H1 (cell line): Measurements from ENCODE around the gene SLC15A3. TPM values are rescaled to one million over a fixed set of nuclear protein-coding genes. Genes with fewer than 3 reads are reported as not detected.

Source experiments
- CTCF ChIA-PET: fragments of 300-600 bp; sonication (Branson Sonifier 250); formaldehyde crosslinking; loops from one replicate; lab custom pipeline; 2021; ENCODE audit not compliant: partially characterized antibody; lab: Charles Lee
- POLR2A ChIA-PET: fragments of 300-600 bp; sonication (Branson Sonifier 250); formaldehyde crosslinking; loops from one replicate; lab custom pipeline; 2021; ENCODE audit warnings: inconsistent platforms; ENCODE audit not compliant: partially characterized antibody; lab: Charles Lee
- DNase-seq, 2 experiments: peaks; one replicate each; pipeline versions ENCODE4 v3.0.0 to v3.0.0-alpha.2; 2010 to 2022; ENCODE audit warnings: low spot score in 2 of 2, low read depth in 1 of 2, mixed read lengths in 1 of 2
- FAIRE-seq: peaks from 2 replicates; lab custom pipeline; 2011; peaks lifted over from hg19 to GRCh38; lab: Jason Lieb, UNC
- H2AFZ ChIP-seq: 2 replicates; pipeline ENCODE4 v1.8.1; 2012; ENCODE audit warnings: low read length, inconsistent platforms
- H2AK5ac ChIP-seq: 2 replicates; pipeline ENCODE4 v1.6.1; 2013; ENCODE audit warnings: low read depth, low read length
- H2BK120ac ChIP-seq: replicated peaks from 2 replicates; pipeline ENCODE3; 2013; ENCODE audit warnings: low read depth, low read length, inconsistent platforms
- H2BK12ac ChIP-seq: 2 replicates; pipeline ENCODE4 v1.6.1; 2013; ENCODE audit warnings: low read depth, low read length
- H2BK15ac ChIP-seq: 2 replicates; pipeline ENCODE4 v1.6.1; 2013; ENCODE audit warnings: low read length
- H2BK20ac ChIP-seq: 2 replicates; pipeline ENCODE4 v1.6.1; 2013; ENCODE audit warnings: low read length
- H2BK5ac ChIP-seq: 2 replicates; pipeline ENCODE4 v1.6.1; 2013; ENCODE audit warnings: low read depth, low read length
- H3K14ac ChIP-seq: 2 replicates; pipeline ENCODE4 v1.6.1; 2013; ENCODE audit warnings: inconsistent platforms; ENCODE audit not compliant: insufficient read length
- H3K18ac ChIP-seq: 2 replicates; pipeline ENCODE4 v1.6.1; 2013; ENCODE audit warnings: low read length; ENCODE audit errors: extremely low read depth
- H3K23ac ChIP-seq: 2 replicates; pipeline ENCODE4 v1.6.1; 2013; ENCODE audit warnings: inconsistent platforms; ENCODE audit not compliant: insufficient read length
- H3K23me2 ChIP-seq: 2 replicates; pipeline ENCODE4 v1.6.1; 2013; ENCODE audit warnings: low read depth, low read length
- H3K27ac ChIP-seq: 2 replicates; pipeline ENCODE4 v1.6.1; 2011; ENCODE audit warnings: low read depth, low read length, inconsistent platforms
- H3K27me3 ChIP-seq, 4 experiments: replicated peaks in 1 of 4; 1 replicate in 1 of 4; 2 replicates in 3 of 4; pipeline versions ENCODE4 v1.6.1 to v1.8.1; 2011 to 2013; ENCODE audit warnings: low read length in 3 of 4, mild to moderate bottlenecking in 3 of 4, inconsistent platforms in 2 of 4, mixed read lengths in 2 of 4, moderate library complexity in 1 of 4; ENCODE audit not compliant: control insufficient read depth in 3 of 4, insufficient read depth in 3 of 4; ENCODE audit errors: extremely low read depth in 1 of 4
- H3K36me3 ChIP-seq, 4 experiments: 2 replicates each; pipeline versions ENCODE4 v1.6.1 to v1.8.1; 2011 to 2013; ENCODE audit warnings: mild to moderate bottlenecking in 4 of 4, low read length in 3 of 4, moderate library complexity in 2 of 4, control low read depth in 1 of 4, inconsistent platforms in 1 of 4; ENCODE audit not compliant: insufficient read depth in 4 of 4, control insufficient read depth in 2 of 4
- H3K4ac ChIP-seq: replicated peaks from 2 replicates; pipeline ENCODE3; 2013; ENCODE audit warnings: low read length, low read depth, mixed read lengths, inconsistent platforms; ENCODE audit not compliant: insufficient read length
- H3K4me1 ChIP-seq, 4 experiments: replicated peaks in 1 of 4; 1 replicate in 1 of 4; 2 replicates in 3 of 4; pipeline versions ENCODE4 v1.6.1 to v1.8.1; 2011 to 2013; ENCODE audit warnings: low read length in 3 of 4, inconsistent platforms in 2 of 4, mixed read lengths in 1 of 4; ENCODE audit not compliant: insufficient read depth in 4 of 4, control insufficient read depth in 3 of 4
- H3K4me2 ChIP-seq, 2 experiments: 2 replicates each; pipeline versions ENCODE4 v1.6.1 to v1.8.1; 2011 to 2013; ENCODE audit warnings: low read depth in 2 of 2, low read length in 2 of 2, control low read depth in 1 of 2, inconsistent platforms in 1 of 2, mild to moderate bottlenecking in 1 of 2; ENCODE audit not compliant: insufficient read depth in 1 of 2
- H3K4me3 ChIP-seq, 4 experiments: fragments of 200-600, 300-600 bp in 1 of 4; sonication (generic), shearing (Covaris generic), sonication (Bioruptor Twin) in 1 of 4; 2 replicates each; pipeline versions ENCODE4 v1.5.1 to v1.8.1; 2011 to 2016; ENCODE audit warnings: low read length in 4 of 4, low read depth in 3 of 4, control low read depth in 2 of 4, inconsistent platforms in 2 of 4, mild to moderate bottlenecking in 2 of 4, mixed read lengths in 1 of 4, moderate library complexity in 1 of 4; ENCODE audit not compliant: insufficient read depth in 2 of 4; ENCODE audit errors: extremely low read depth in 1 of 4
- H3K56ac ChIP-seq: replicated peaks from 2 replicates; pipeline ENCODE3; 2013; ENCODE audit warnings: low read depth, mild to moderate bottlenecking, mixed read lengths, low read length, inconsistent platforms; ENCODE audit not compliant: insufficient read length
- H3K79me1 ChIP-seq: 2 replicates; pipeline ENCODE4 v1.6.1; 2013; ENCODE audit warnings: low read depth, low read length, control low read depth
- H3K79me2 ChIP-seq, 2 experiments: 2 replicates each; pipeline versions ENCODE4 v1.6.1 to v1.8.1; 2012 to 2013; ENCODE audit warnings: low read length in 2 of 2, mild to moderate bottlenecking in 2 of 2, inconsistent platforms in 1 of 2; ENCODE audit not compliant: insufficient read depth in 2 of 2, control insufficient read depth in 1 of 2
- H3K9ac ChIP-seq, 4 experiments: replicated peaks in 1 of 4; 1 replicate in 1 of 4; 2 replicates in 3 of 4; pipeline versions ENCODE4 v1.6.1 to v1.8.1; 2011 to 2013; ENCODE audit warnings: low read depth in 3 of 4, low read length in 3 of 4, control low read depth in 2 of 4, mild to moderate bottlenecking in 2 of 4, moderate library complexity in 2 of 4, inconsistent platforms in 1 of 4; ENCODE audit errors: extremely low read depth in 1 of 4
- H3K9me3 ChIP-seq, 2 experiments: 2 replicates each; pipeline versions ENCODE4 v1.6.1 to v1.8.1; 2012 to 2013; ENCODE audit warnings: mild to moderate bottlenecking in 2 of 2, moderate library complexity in 2 of 2, control low read depth in 1 of 2, inconsistent platforms in 1 of 2, low read depth in 1 of 2, low read length in 1 of 2, mixed read lengths in 1 of 2; ENCODE audit not compliant: insufficient read depth in 2 of 2
- H4K20me1 ChIP-seq, 2 experiments: replicated peaks in 1 of 2; 2 replicates each; pipeline versions ENCODE3 to v1.8.1; 2011 to 2013; ENCODE audit warnings: inconsistent platforms in 2 of 2, low read length in 2 of 2, mild to moderate bottlenecking in 1 of 2; ENCODE audit not compliant: insufficient read depth in 2 of 2, control insufficient read depth in 1 of 2
- H4K5ac ChIP-seq: 2 replicates; pipeline ENCODE4 v1.6.1; 2013; ENCODE audit warnings: low read length, low read depth, mixed read lengths, inconsistent platforms; ENCODE audit not compliant: insufficient read length
- H4K8ac ChIP-seq: 2 replicates; pipeline ENCODE4 v1.8.0; 2013; ENCODE audit warnings: mild to moderate bottlenecking, moderate library complexity, low read length, inconsistent platforms; ENCODE audit not compliant: insufficient read depth; ENCODE audit errors: extremely low read depth
- H4K91ac ChIP-seq: replicated peaks from 2 replicates; pipeline ENCODE3; 2013; ENCODE audit warnings: low read length, mixed read lengths, inconsistent platforms; ENCODE audit not compliant: insufficient read length
- CEBPB ChIP-seq: IDR thresholded peaks from 2 replicates; pipeline ENCODE4 v1.6.1; 2012; ENCODE audit warnings: low read depth, low read length
- GABPA ChIP-seq: IDR thresholded peaks from 2 replicates; pipeline ENCODE4 v1.6.1; 2011; ENCODE audit warnings: mild to moderate bottlenecking, low read length, moderate library complexity, borderline replicate concordance; ENCODE audit not compliant: insufficient read depth
- HDAC2 ChIP-seq, 2 experiments: fragments of 300-600 bp in 1 of 2; sonication (generic) in 1 of 2; IDR thresholded peaks; 2 replicates each; pipeline ENCODE4 v1.6.1; 2011 to 2012; ENCODE audit warnings: low read depth in 2 of 2, low read length in 2 of 2, mild to moderate bottlenecking in 2 of 2, moderate library complexity in 2 of 2, borderline replicate concordance in 1 of 2, inconsistent platforms in 1 of 2
- JUN ChIP-seq: IDR thresholded peaks from 2 replicates; pipeline ENCODE4 v1.6.1; 2011; ENCODE audit warnings: low read depth, mild to moderate bottlenecking, improper control_type of control experiment, low read length
- JUND ChIP-seq: IDR thresholded peaks from 2 replicates; pipeline ENCODE4 v1.6.1; 2011; ENCODE audit warnings: mild to moderate bottlenecking, improper control_type of control experiment, low read length
- POU5F1 ChIP-seq: IDR thresholded peaks from 2 replicates; pipeline ENCODE4 v1.6.1; 2011; ENCODE audit warnings: low read depth, mild to moderate bottlenecking, low read length, moderate library complexity
- RNF2 ChIP-seq: fragments of 200-900, 300-1000 bp; sonication (generic); IDR thresholded peaks from 2 replicates; pipeline ENCODE4 v1.7.1; 2016; ENCODE audit warnings: borderline replicate concordance, low read depth, mild to moderate bottlenecking, antibody characterized with exemption, low read length; ENCODE audit not compliant: poor library complexity, severe bottlenecking; ENCODE audit errors: missing control alignments
- SIN3A ChIP-seq, 2 experiments: IDR thresholded peaks in 1 of 2; conservative IDR thresholded peaks in 1 of 2; 2 replicates each; pipeline ENCODE4 v1.6.1; 2011 to 2012; ENCODE audit warnings: low read length in 2 of 2, improper control_type of control experiment in 1 of 2, low read depth in 1 of 2, mild to moderate bottlenecking in 1 of 2
- SIRT6 ChIP-seq: IDR thresholded peaks from one replicate; pipeline ENCODE4 v1.7.1; 2012; ENCODE audit warnings: low read length, inconsistent platforms
- WGBS, 2 experiments: shearing (Covaris generic) in 1 of 2; methylation state at CpG; one replicate each; pipeline versions ENCODE4 v1.1.6 to v1.1.7; 2013 to 2015; ENCODE audit warnings: low lambda C conversion rate in 2 of 2, mixed read lengths in 2 of 2, inconsistent platforms in 1 of 2, low coverage in 1 of 2, missing lambda C conversion rate in 1 of 2; ENCODE audit not compliant: insufficient replicate concordance in 2 of 2, insufficient coverage in 1 of 2, insufficient read length in 1 of 2; ENCODE audit errors: extremely low coverage in 1 of 2, missing lambda C conversion rate in 1 of 2; 5-methylcytosine and 5-hydroxymethylcytosine counted together
- polyA plus RNA-seq, 7 experiments: library from polyadenylated mRNA; depleted of rRNA in 3 of 7; stranded (reverse) in 5 of 7; unstranded in 2 of 7; fragments of >200 nt in 5 of 7; fragments of 200-250 nt in 2 of 7; gene quantifications; 1 replicate in 5 of 7; 2 replicates in 1 of 7; 4 replicates in 1 of 7; pipeline versions ENCODE4 v1.2.1 to v1.2.3, GENCODE V29; 2011 to 2013; ENCODE audit warnings: missing spikeins in 2 of 7, mixed read lengths in 2 of 7
- total RNA-seq: library from RNA; stranded (reverse); fragmentation: NEBNext Ultra II Directional; extraction: Animal tissue kit (Norgen Biotek cat#: 25700); gene quantifications from 2 replicates; pipeline ENCODE4 v1.2.1, GENCODE V29; 2021
- TF ChIP-seq, protein P1 (sequence below): IDR thresholded peaks from 2 replicates; pipeline ENCODE4 v1.6.1; 2012; ENCODE audit warnings: inconsistent platforms

SLC15A3 gene
- total and polyA plus RNA-seq, 2 of the 8 experiments (the other 6 are each of a cell fraction or from before 2014, with no cell fraction given): 25.8 to 31.0 TPM

DNA sequence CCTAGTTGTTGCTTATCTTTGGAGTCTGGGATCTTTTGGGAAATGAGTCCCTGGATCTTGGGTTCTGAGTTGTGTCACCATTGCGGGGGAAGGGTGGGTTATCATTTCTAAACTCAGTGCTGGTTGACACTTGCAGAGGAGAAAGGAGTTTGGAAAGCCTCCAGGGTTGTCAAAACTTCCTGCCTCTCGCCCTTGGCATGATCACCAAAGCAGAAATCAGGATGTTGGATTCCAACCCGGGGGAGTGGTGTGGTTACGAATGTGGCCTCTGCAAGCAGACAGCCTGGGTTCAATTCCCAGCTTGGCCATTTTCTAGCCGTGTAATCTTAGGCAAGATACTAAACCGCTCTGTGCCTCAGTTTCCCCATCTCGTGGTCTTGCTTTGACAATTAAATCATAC, 43.8 kb upstream of the SLC15A3 start:
- Histone ChIP-seq H3K14ac (no peak overlapping the region), H2AFZ (no peak overlapping the region), H3K56ac (no peak overlapping the region), H3K27ac (no peak overlapping the region), H2BK120ac (no peak overlapping the region), H4K91ac (no peak overlapping the region), H2BK20ac (no peak overlapping the region)
- CTCF ChIA-PET: interaction anchor here (2.0 kb wide), 1 partner anchor 80 kb away, joined by 6 read pairs; no protein-coding TSS in a partner anchor
- no peak for TF ChIP-seq JUN
- no peak for TF ChIP-seq SIN3A (conservative IDR thresholded peaks at IDR 0.05 in 1 of 2, IDR thresholded peaks at IDR 0.05 in 1 of 2; ENCODE audit: low read depth in 1 of 2, low read length in 2 of 2)
- TF ChIP-seq, protein P1, sequence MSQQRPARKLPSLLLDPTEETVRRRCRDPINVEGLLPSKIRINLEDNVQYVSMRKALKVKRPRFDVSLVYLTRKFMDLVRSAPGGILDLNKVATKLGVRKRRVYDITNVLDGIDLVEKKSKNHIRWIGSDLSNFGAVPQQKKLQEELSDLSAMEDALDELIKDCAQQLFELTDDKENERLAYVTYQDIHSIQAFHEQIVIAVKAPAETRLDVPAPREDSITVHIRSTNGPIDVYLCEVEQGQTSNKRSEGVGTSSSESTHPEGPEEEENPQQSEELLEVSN: no peak
- no peak for TF ChIP-seq JUND
- no peak for TF ChIP-seq SIRT6
- no peak for TF ChIP-seq POU5F1
- no peak for TF ChIP-seq RNF2
- TF ChIP-seq GABPA: no peak
- no peak for TF ChIP-seq CEBPB
- no peak for TF ChIP-seq HDAC2 (IDR thresholded peaks at IDR 0.05; ENCODE audit: borderline replicate concordance in 1 of 2, low read depth in 2 of 2, low read length in 2 of 2)
- TF ChIP-seq, all 59 proteins: peak for 0
- H3K4me3 ChIP-seq: no peak overlapping the region
- no peak overlapping the region for H2BK15ac ChIP-seq
- H3K9ac ChIP-seq: no peak overlapping the region
- 87% methylated on average over 7 of the region's 7 CpGs; no CpG with 5 or more reads in 1 of the 2 experiments for WGBS, 2 experiments
- no peak overlapping the region for H2BK5ac ChIP-seq
- H3K9me3 ChIP-seq: no peaks in the 10 kb centered on the region
- H2AK5ac ChIP-seq: no peak overlapping the region
- H4K5ac ChIP-seq: no peak overlapping the region
- H2BK12ac ChIP-seq: no peak overlapping the region
- no peaks in the 10 kb centered on the region for H3K4me1 ChIP-seq
- no peaks in the 10 kb centered on the region for H3K36me3 ChIP-seq
- no peaks in the 10 kb centered on the region for H3K79me2 ChIP-seq
- H3K23me2 ChIP-seq: no peaks in the 10 kb centered on the region
- H4K8ac ChIP-seq: no peak overlapping the region; the same call in 1 of the 2 replicates
- POLR2A ChIA-PET: no interaction called here
- no peak overlapping the region for H3K4me2 ChIP-seq
- H3K27me3 ChIP-seq: peaks cover 0 to 3% (median 0%) of the 10 kb centered on the region in 4 experiments; a peak in 3 of 7 replicates
- no peak overlapping the region for H3K4ac ChIP-seq
- H3K79me1 ChIP-seq: no peaks in the 10 kb centered on the region
- H3K18ac ChIP-seq: no peak overlapping the region
- no peak overlapping the region for H3K23ac ChIP-seq
- FAIRE-seq (no peak), DNase-seq (no peak)
- peaks cover 0 to 3% of the 10 kb centered on the region in 2 experiments for H4K20me1 ChIP-seq
